Measurements from ENCODE around the gene RAB7B.

- TF ChIP-seq GATA2 (IDR thresholded peaks at IDR 0.05; ENCODE audit: low read depth, low read length), result no peak
- TF ChIP-seq GATA3 (IDR thresholded peaks at IDR 0.05; ENCODE audit: low read depth, low read length), result no peak
Observed at GRCh38 chr1:205983925-205984725, 19.1 kb downstream of the RAB7B start.

All from SH-SY5Y (cell line).